Measurements from ENCODE around the gene CXCL16. TPM values are rescaled to one million over a fixed set of nuclear protein-coding genes. Genes with fewer than 3 reads are reported as not detected.

The CXCL16 gene
- total and polyA plus RNA-seq, 10 of the 15 experiments (the other 5 are each of a cell fraction or from before 2014, with no cell fraction given): 0.15 to 2.2 (median 0.65) TPM

DNA sequence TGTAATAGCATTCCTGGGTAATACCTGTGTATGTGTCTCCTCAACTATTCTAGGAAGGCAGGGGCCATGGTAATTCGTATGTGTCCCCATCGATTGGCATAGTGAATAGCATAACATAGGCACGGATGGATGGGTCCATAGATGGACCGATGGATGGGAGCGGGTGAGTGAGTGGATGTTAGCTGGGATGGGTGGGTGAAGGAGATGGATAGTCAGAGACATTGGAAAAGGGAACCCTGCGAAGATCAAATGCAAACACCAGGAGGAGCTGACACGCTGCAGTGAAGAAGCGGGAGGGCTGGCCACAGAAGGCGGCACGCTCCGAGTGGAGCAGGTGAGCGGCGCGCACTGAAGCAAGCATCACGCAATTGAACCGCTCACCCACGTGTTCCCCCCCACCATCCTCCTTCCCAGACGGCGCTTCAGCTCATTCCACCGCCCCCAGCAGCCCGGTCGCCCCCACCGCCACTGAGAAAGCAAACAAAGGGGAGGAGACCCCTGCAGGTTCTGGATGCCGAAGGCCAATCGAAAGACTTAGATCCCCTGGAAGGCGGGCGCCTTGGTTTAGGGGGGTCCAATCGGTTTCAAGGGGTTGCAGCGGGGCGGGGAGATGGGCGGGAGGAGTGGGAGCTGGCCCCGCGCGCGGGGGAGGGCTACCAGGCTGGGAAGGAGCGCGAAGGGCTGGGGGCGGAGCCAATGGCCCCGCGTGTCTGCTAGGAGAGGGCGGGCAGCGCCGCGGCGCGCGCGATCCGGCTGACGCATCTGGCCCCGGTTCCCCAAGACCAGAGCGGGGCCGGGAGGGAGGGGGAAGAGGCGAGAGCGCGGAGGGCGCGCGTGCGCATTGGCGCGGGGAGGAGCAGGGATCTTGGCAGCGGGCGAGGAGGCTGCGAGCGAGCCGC, 29.7 kb downstream of the CXCL16 start, which contains the start of gene ARRB2 (continued):
- TF ChIP-seq, protein P1, sequence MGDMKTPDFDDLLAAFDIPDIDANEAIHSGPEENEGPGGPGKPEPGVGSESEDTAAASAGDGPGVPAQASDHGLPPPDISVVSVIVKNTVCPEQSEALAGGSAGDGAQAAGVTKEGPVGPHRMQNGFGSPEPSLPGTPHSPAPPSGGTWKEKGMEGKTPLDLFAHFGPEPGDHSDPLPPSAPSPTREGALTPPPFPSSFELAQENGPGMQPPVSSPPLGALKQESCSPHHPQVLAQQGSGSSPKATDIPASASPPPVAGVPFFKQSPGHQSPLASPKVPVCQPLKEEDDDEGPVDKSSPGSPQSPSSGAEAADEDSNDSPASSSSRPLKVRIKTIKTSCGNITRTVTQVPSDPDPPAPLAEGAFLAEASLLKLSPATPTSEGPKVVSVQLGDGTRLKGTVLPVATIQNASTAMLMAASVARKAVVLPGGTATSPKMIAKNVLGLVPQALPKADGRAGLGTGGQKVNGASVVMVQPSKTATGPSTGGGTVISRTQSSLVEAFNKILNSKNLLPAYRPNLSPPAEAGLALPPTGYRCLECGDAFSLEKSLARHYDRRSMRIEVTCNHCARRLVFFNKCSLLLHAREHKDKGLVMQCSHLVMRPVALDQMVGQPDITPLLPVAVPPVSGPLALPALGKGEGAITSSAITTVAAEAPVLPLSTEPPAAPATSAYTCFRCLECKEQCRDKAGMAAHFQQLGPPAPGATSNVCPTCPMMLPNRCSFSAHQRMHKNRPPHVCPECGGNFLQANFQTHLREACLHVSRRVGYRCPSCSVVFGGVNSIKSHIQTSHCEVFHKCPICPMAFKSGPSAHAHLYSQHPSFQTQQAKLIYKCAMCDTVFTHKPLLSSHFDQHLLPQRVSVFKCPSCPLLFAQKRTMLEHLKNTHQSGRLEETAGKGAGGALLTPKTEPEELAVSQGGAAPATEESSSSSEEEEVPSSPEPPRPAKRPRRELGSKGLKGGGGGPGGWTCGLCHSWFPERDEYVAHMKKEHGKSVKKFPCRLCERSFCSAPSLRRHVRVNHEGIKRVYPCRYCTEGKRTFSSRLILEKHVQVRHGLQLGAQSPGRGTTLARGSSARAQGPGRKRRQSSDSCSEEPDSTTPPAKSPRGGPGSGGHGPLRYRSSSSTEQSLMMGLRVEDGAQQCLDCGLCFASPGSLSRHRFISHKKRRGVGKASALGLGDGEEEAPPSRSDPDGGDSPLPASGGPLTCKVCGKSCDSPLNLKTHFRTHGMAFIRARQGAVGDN (IDR thresholded peaks at IDR 0.05): no peak
- no peak for TF ChIP-seq SMAD1 (IDR thresholded peaks at IDR 0.05; ENCODE audit: low read depth, partially characterized antibody)
- TF ChIP-seq NFYB (IDR thresholded peaks at IDR 0.05; ENCODE audit: insufficient read depth, low read depth, low read length): peak; percentile 86
- TF ChIP-seq SUZ12 (IDR thresholded peaks at IDR 0.05; ENCODE audit: unreplicated experiment): no peak
- TF ChIP-seq SREBF1 (IDR thresholded peaks at IDR 0.05; ENCODE audit: low read length): no peak
- no peak for TF ChIP-seq ETV6 (conservative IDR thresholded peaks at IDR 0.05 in 1 of 2, IDR thresholded peaks at IDR 0.05 in 1 of 2; ENCODE audit: borderline replicate concordance in 1 of 2, low read depth in 1 of 2)
- no peak for TF ChIP-seq PML (IDR thresholded peaks at IDR 0.05; ENCODE audit: low read length)
- TF ChIP-seq, protein P2, sequence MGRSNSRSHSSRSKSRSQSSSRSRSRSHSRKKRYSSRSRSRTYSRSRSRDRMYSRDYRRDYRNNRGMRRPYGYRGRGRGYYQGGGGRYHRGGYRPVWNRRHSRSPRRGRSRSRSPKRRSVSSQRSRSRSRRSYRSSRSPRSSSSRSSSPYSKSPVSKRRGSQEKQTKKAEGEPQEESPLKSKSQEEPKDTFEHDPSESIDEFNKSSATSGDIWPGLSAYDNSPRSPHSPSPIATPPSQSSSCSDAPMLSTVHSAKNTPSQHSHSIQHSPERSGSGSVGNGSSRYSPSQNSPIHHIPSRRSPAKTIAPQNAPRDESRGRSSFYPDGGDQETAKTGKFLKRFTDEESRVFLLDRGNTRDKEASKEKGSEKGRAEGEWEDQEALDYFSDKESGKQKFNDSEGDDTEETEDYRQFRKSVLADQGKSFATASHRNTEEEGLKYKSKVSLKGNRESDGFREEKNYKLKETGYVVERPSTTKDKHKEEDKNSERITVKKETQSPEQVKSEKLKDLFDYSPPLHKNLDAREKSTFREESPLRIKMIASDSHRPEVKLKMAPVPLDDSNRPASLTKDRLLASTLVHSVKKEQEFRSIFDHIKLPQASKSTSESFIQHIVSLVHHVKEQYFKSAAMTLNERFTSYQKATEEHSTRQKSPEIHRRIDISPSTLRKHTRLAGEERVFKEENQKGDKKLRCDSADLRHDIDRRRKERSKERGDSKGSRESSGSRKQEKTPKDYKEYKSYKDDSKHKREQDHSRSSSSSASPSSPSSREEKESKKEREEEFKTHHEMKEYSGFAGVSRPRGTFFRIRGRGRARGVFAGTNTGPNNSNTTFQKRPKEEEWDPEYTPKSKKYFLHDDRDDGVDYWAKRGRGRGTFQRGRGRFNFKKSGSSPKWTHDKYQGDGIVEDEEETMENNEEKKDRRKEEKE (IDR thresholded peaks at IDR 0.05): no peak
- TF ChIP-seq CREB1 (IDR thresholded peaks at IDR 0.05; ENCODE audit: low read depth): no peak; the same call in 1 of the 2 replicates
- no peak for TF ChIP-seq POLR2AphosphoS2 (IDR thresholded peaks at IDR 0.05; ENCODE audit: low read depth, low read length)
- TF ChIP-seq ZNF274 (IDR thresholded peaks at IDR 0.05; ENCODE audit: insufficient read depth, insufficient read length): no peak
- TF ChIP-seq SIX5 (IDR thresholded peaks at IDR 0.05; ENCODE audit: low read depth, low read length, severe bottlenecking): no peak
- peak; percentile 83 for TF ChIP-seq IKZF1 (conservative IDR thresholded peaks at IDR 0.05)
- TF ChIP-seq, protein P3, sequence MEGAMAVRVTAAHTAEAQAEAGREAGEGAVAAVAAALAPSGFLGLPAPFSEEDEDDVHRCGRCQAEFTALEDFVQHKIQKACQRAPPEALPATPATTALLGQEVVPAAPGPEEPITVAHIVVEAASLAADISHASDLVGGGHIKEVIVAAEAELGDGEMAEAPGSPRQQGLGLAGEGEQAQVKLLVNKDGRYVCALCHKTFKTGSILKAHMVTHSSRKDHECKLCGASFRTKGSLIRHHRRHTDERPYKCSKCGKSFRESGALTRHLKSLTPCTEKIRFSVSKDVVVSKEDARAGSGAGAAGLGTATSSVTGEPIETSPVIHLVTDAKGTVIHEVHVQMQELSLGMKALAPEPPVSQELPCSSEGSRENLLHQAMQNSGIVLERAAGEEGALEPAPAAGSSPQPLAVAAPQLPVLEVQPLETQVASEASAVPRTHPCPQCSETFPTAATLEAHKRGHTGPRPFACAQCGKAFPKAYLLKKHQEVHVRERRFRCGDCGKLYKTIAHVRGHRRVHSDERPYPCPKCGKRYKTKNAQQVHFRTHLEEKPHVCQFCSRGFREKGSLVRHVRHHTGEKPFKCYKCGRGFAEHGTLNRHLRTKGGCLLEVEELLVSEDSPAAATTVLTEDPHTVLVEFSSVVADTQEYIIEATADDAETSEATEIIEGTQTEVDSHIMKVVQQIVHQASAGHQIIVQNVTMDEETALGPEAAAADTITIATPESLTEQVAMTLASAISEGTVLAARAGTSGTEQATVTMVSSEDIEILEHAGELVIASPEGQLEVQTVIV (IDR thresholded peaks at IDR 0.05; ENCODE audit: borderline replicate concordance, partially characterized antibody): no peak
- TF ChIP-seq, protein P4, sequence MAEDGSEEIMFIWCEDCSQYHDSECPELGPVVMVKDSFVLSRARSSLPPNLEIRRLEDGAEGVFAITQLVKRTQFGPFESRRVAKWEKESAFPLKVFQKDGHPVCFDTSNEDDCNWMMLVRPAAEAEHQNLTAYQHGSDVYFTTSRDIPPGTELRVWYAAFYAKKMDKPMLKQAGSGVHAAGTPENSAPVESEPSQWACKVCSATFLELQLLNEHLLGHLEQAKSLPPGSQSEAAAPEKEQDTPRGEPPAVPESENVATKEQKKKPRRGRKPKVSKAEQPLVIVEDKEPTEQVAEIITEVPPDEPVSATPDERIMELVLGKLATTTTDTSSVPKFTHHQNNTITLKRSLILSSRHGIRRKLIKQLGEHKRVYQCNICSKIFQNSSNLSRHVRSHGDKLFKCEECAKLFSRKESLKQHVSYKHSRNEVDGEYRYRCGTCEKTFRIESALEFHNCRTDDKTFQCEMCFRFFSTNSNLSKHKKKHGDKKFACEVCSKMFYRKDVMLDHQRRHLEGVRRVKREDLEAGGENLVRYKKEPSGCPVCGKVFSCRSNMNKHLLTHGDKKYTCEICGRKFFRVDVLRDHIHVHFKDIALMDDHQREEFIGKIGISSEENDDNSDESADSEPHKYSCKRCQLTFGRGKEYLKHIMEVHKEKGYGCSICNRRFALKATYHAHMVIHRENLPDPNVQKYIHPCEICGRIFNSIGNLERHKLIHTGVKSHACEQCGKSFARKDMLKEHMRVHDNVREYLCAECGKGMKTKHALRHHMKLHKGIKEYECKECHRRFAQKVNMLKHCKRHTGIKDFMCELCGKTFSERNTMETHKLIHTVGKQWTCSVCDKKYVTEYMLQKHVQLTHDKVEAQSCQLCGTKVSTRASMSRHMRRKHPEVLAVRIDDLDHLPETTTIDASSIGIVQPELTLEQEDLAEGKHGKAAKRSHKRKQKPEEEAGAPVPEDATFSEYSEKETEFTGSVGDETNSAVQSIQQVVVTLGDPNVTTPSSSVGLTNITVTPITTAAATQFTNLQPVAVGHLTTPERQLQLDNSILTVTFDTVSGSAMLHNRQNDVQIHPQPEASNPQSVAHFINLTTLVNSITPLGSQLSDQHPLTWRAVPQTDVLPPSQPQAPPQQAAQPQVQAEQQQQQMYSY (CRISPR knock-in tag; IDR thresholded peaks at IDR 0.05): no peak

Measured in GM12878 (cell line).